HEK293T (cell line): ENCODE measurements around the gene LRRFIP1.
"Not testable (repeated sequence)": the region's sequence is repeated elsewhere in the genome, so short reads cannot be mapped to it uniquely, and the experiment has no call there.

Source experiments
- CTCF ChIA-PET: fragments of 350-600 bp; formaldehyde crosslinking; extraction: SDS; loops from one replicate; lab custom pipeline; 2021; ENCODE audit warnings: antibody characterized with exemption, inconsistent platforms; lab: Yijun Ruan, JAX
- POLR2A ChIA-PET: fragments of 350-600 bp; formaldehyde crosslinking; extraction: SDS; loops from one replicate; lab custom pipeline; 2020; ENCODE audit warnings: antibody characterized with exemption, inconsistent platforms; lab: Yijun Ruan, JAX
- DNase-seq: peaks from one replicate; pipeline ENCODE4 v3.0.0; 2012; ENCODE audit warnings: mixed read lengths; ENCODE audit errors: extremely low spot score
- ARNT ChIP-seq: fragments of 450-650 bp; IDR thresholded peaks from 2 replicates; pipeline ENCODE4 v1.6.1; 2017; ENCODE audit warnings: mild to moderate bottlenecking
- BHLHE40 ChIP-seq: fragments of 450-650 bp; IDR thresholded peaks from 2 replicates; pipeline ENCODE4 v1.6.1; 2016; ENCODE audit warnings: mild to moderate bottlenecking, moderate library complexity, borderline replicate concordance
- CTBP1 ChIP-seq: fragments of 450-650 bp; IDR thresholded peaks from 2 replicates; pipeline ENCODE4 v1.6.1; 2016; ENCODE audit warnings: borderline replicate concordance
- ELF4 ChIP-seq: fragments of 450-650 bp; IDR thresholded peaks from 2 replicates; pipeline ENCODE4 v1.6.1; 2017; ENCODE audit warnings: antibody characterized with exemption
- FOXA1 ChIP-seq: fragments of 450-650 bp; IDR thresholded peaks from 2 replicates; pipeline ENCODE4 v1.6.1; 2016; ENCODE audit warnings: mild to moderate bottlenecking
- FOXK2 ChIP-seq: fragments of 450-650 bp; IDR thresholded peaks from 2 replicates; pipeline ENCODE4 v1.6.1; 2016; ENCODE audit warnings: mild to moderate bottlenecking
- FOXM1 ChIP-seq: fragments of 450-650 bp; IDR thresholded peaks from 2 replicates; pipeline ENCODE4 v1.6.1; 2017; ENCODE audit warnings: mild to moderate bottlenecking, borderline replicate concordance
- HDGF ChIP-seq: fragments of 450-650 bp; IDR thresholded peaks from 2 replicates; pipeline ENCODE4 v1.6.1; 2017; ENCODE audit warnings: antibody characterized with exemption, borderline replicate concordance
- L3MBTL2 ChIP-seq: fragments of 450-650 bp; conservative IDR thresholded peaks from 2 replicates; pipeline ENCODE4 v1.6.1; 2016; ENCODE audit warnings: mild to moderate bottlenecking
- LEF1 ChIP-seq: fragments of 450-650 bp; IDR thresholded peaks from 2 replicates; pipeline ENCODE4 v1.6.1; 2017; ENCODE audit warnings: mild to moderate bottlenecking, borderline replicate concordance
- NFRKB ChIP-seq: fragments of 450-650 bp; IDR thresholded peaks from 2 replicates; pipeline ENCODE4 v1.6.1; 2016; ENCODE audit warnings: mild to moderate bottlenecking, moderate library complexity
- SP1 ChIP-seq: fragments of 450-650 bp; IDR thresholded peaks from 2 replicates; pipeline ENCODE4 v1.6.1; 2017
- SUZ12 ChIP-seq: fragments of 450-650 bp; IDR thresholded peaks from 2 replicates; pipeline ENCODE4 v1.6.1; 2016; ENCODE audit warnings: mild to moderate bottlenecking
- TARDBP ChIP-seq: fragments of 450-650 bp; IDR thresholded peaks from 2 replicates; pipeline ENCODE4 v1.6.1; 2016
- ZNF384 ChIP-seq: fragments of 450-650 bp; IDR thresholded peaks from 2 replicates; pipeline ENCODE4 v1.6.1; 2016
- TF ChIP-seq, protein P1 (sequence below): fragments of 450-650 bp; IDR thresholded peaks from 2 replicates; pipeline ENCODE4 v1.6.1; 2016

LRRFIP1 gene

DNA sequence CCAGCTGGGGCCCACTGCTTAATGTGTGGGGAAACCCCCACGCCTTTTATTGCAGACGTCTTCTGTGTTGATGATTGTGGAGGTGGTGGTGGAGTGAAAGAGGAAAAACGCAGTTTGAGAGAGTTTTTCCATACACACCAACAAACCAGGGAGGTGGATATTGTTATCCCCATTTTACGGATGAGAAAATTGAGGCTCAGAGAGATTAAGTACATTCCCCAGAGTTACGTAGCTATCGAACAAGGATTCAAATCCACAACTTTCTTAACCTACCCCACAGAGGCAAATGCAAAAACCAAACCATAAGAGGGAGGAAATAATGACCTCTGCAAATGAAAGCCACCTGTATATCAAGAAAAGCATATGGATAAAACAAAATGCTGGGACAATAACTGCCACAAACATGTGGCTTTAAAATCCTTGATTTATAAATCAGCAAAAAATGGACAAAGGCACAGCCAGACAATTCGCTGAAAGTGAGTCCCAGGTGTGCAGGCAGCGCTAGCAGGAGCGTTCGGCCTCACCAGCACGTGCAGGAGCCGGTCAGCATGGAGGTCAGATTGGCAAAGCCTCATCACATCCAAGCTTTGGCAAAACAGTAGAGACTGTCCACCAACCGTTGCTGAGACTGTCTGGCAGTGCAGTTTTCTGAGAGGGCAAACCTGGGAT is 24.2 kb upstream of the LRRFIP1 start:
- TF ChIP-seq FOXK2 (no peak), NFRKB (no peak), ARNT (no peak), CTBP1 (no peak), SUZ12 (no peak), L3MBTL2 (no peak), FOXM1 (no peak)
- TF ChIP-seq, protein P1, sequence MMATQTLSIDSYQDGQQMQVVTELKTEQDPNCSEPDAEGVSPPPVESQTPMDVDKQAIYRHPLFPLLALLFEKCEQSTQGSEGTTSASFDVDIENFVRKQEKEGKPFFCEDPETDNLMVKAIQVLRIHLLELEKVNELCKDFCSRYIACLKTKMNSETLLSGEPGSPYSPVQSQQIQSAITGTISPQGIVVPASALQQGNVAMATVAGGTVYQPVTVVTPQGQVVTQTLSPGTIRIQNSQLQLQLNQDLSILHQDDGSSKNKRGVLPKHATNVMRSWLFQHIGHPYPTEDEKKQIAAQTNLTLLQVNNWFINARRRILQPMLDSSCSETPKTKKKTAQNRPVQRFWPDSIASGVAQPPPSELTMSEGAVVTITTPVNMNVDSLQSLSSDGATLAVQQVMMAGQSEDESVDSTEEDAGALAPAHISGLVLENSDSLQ, result no peak
- no peak for DNase-seq
- POLR2A ChIA-PET, result no interaction called here
- CTCF ChIA-PET, result no interaction called here

DNA sequence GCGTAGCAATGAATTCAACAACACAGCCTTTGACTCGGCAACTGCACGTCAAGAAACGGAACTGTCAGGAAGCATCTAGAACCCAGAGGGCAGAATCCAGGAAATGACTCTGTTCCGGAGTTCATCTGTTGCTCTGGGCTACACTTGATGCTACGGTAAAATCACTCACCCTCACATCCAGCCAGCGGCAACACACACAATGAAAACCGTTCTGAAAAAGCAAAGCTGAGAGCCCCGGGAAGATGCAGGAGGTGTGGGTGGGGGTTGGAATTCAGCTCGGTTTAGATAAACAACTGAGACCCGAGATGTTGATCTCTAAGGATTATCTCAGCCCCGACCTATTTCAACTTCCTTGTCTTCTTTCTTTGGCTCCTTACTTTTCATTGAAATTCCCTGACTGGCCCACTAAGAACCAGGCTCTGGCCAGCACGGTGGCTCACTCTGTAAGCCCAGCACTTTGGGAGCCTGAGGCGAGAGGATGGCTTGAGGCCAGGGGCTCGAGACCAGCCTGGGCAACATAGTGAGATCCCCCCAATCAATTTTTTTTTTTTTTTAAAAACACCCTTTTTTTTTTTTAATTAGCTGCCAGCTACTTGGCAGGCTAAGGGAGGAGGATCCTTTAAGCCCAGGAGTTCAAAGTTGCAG is 23.5 kb upstream of the LRRFIP1 start:
- TF ChIP-seq TARDBP (no peak), L3MBTL2 (no peak), ARNT (no peak), NFRKB (no peak), LEF1 (no peak), FOXK2 (no peak), BHLHE40 (no peak), CTBP1 (no peak)
- ChIA-PET POLR2A (no interaction called here), CTCF (no interaction called here)
- DNase-seq, result no peak

DNA sequence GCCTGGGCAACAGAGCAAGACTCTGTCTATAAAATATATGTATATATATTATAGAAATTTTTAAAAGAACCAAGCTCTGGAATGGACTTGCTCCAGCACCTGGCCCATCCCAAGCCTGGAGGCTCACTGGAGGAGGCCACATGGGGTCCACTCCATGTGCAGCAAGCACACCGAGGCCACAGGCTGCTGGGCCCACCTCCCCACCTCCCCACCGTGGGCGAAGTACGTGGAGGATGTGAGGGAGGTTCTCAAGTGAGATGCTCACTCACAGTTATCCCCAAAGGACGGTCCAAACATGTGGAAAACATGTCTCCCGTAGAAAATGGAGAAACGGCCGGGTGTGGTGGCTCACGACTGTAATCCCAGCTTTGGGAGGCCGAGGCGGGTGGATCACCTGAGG is 23.0 kb upstream of the LRRFIP1 start:
- no peak for DNase-seq
- ChIA-PET POLR2A (no interaction called here), CTCF (no interaction called here)
- TF ChIP-seq ELF4 (no peak), ZNF384 (no peak), LEF1 (no peak), BHLHE40 (no peak)

DNA sequence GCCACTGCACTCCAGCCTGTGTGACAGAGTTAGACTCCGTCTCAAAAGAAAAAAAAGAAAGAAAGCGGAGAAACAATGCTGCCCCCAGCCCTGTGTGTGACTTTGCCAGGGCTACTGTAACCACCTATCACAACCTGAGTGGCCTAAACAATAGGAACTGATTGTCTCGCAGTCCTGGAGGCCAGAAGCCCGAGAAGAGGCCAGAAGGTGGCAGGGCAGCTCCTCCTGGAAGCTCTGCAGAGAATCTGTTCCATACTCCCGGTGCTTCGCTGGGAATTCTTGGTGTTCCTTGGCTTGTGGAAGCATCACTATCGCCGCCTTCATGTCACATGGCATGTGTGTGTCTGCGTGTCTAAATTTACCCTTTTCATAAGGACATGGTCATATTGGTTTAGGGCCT is 22.4 kb upstream of the LRRFIP1 start:
- ChIA-PET POLR2A (no interaction called here), CTCF (no interaction called here)
- peak; percentile 21 for DNase-seq
- no peak for TF ChIP-seq FOXK2
- no peak for TF ChIP-seq NFRKB
- no peak for TF ChIP-seq L3MBTL2
- no peak for TF ChIP-seq ELF4
- TF ChIP-seq TARDBP, result no peak
- TF ChIP-seq BHLHE40, result no peak
- no peak for TF ChIP-seq CTBP1
- no peak for TF ChIP-seq ARNT
- no peak for TF ChIP-seq FOXM1
- TF ChIP-seq HDGF, result no peak
- TF ChIP-seq ZNF384, result no peak
- TF ChIP-seq SP1, result no peak
- TF ChIP-seq FOXA1, result no peak
- TF ChIP-seq SUZ12, result no peak

DNA sequence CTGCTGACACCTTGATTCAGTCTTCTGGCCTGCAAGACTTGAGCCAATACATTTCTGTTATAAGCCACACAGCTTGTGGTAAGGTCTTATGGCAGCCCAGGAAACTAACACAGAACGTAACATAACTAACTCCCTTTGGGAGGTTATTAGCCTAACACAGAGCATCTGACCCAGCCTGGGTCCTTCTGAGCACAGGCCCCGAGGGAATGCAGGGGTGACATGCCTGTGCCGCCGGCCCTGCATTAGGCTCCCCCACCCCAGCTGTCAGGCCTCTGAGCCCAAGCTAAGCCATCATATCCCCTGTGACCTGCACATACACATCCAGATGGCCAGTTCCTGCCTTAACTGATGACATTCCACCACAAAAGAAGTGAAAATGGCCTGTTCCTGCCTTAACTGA is 20.9 kb upstream of the LRRFIP1 start:
- CTCF ChIA-PET, result interaction anchor here (0.6 kb wide), 1 partner anchor 80 kb away, joined by 4 read pairs; no protein-coding TSS in a partner anchor
- DNase-seq, POLR2A ChIA-PET: not testable (repeated sequence)

DNA sequence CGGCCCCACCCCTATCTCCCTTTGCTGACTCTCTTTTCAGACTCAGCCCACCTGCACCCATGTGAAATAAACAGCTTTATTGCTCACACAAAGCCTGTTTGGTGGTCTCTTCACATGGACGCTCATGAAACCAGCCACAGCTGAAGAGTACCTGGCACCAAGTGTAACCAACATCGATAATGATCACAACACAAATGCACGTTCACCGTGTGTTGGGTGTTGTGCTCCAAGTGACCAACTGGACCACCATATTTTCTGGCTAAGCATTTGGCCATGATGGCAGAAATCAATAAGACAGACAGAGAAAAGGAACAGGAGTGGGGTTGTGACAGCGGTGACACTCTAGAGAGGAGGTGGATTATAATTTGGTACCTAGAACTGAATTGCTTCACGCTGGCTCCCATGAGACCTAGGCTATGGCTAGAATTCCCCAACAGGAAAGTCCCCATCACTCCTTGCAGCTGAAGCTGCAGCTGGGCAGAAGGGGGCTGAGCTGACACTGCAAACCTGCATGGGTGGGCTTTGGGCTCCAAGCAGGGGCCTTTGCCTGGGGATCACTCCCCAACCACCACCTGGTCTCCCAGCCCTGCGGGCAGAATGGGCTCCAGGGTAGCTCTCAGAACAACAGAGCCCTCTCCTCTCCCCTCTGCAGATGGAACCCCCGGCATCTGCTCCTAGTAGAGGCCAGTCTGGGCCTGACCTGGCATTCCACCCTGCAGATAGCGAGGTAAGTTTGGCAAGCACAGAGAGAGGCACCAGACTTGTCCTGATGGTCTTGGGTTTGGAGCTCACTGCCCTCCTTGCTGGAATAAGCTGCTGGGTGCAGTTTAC is 14.6 kb upstream of the LRRFIP1 start:
- POLR2A ChIA-PET, result no interaction called here
- CTCF ChIA-PET, result interaction anchor here (0.7 kb wide), 1 partner anchor 100 kb away, joined by 3 read pairs; no protein-coding TSS in a partner anchor
- no peak for TF ChIP-seq SP1
- no peak for TF ChIP-seq TARDBP
- TF ChIP-seq FOXM1, result no peak
- TF ChIP-seq NFRKB, result no peak
- TF ChIP-seq FOXA1, result no peak
- TF ChIP-seq L3MBTL2, result no peak
- TF ChIP-seq BHLHE40, result no peak
- TF ChIP-seq ELF4, result no peak
- TF ChIP-seq, protein P1, result no peak
- TF ChIP-seq SUZ12, result no peak
- TF ChIP-seq ZNF384, result no peak
- no peak for TF ChIP-seq FOXK2
- no peak for TF ChIP-seq ARNT
- TF ChIP-seq HDGF, result no peak
- DNase-seq, result no peak

DNA sequence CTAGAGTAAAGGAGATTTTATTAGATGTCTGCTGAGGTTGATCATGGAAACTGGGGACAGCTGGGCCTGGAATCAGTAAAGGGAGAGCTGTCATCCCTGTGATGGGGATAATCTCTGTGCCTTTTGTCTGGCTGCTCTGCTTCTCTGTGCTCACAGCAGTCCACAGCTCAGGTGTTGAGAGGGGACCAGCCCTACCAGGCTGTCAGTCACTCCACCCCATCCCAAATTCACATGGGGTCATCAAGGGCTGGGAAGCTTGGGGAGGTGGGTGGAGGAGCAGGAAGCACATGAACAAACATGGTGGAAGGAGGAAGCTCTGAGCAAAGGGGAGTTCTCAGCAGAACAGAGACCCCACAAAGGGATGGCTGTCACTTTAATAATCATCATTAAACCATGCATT is 13.7 kb upstream of the LRRFIP1 start:
- ChIA-PET POLR2A (no interaction called here), CTCF (no interaction called here)
- TF ChIP-seq SP1 (no peak), ZNF384 (no peak), HDGF (no peak), LEF1 (no peak), BHLHE40 (no peak), NFRKB (no peak), ELF4 (no peak), TARDBP (no peak), CTBP1 (no peak), SUZ12 (no peak), FOXK2 (no peak), L3MBTL2 (no peak), FOXM1 (no peak), ARNT (no peak), FOXA1 (no peak)
- TF ChIP-seq, protein P1, result no peak
- no peak for DNase-seq
